GM19372 (cell line): ENCODE results near the gene TRPT1.

Experiments
- ATAC-seq: cut with Tn5 transposase; IDR thresholded peaks from one replicate; pipeline ENCODE4 v1.9.1; 2021; ENCODE audit warnings: mild to moderate bottlenecking, low read depth, moderate library complexity; ENCODE audit not compliant: unreplicated experiment

TRPT1 gene, protein sequence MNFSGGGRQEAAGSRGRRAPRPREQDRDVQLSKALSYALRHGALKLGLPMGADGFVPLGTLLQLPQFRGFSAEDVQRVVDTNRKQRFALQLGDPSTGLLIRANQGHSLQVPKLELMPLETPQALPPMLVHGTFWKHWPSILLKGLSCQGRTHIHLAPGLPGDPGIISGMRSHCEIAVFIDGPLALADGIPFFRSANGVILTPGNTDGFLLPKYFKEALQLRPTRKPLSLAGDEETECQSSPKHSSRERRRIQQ

DNA sequence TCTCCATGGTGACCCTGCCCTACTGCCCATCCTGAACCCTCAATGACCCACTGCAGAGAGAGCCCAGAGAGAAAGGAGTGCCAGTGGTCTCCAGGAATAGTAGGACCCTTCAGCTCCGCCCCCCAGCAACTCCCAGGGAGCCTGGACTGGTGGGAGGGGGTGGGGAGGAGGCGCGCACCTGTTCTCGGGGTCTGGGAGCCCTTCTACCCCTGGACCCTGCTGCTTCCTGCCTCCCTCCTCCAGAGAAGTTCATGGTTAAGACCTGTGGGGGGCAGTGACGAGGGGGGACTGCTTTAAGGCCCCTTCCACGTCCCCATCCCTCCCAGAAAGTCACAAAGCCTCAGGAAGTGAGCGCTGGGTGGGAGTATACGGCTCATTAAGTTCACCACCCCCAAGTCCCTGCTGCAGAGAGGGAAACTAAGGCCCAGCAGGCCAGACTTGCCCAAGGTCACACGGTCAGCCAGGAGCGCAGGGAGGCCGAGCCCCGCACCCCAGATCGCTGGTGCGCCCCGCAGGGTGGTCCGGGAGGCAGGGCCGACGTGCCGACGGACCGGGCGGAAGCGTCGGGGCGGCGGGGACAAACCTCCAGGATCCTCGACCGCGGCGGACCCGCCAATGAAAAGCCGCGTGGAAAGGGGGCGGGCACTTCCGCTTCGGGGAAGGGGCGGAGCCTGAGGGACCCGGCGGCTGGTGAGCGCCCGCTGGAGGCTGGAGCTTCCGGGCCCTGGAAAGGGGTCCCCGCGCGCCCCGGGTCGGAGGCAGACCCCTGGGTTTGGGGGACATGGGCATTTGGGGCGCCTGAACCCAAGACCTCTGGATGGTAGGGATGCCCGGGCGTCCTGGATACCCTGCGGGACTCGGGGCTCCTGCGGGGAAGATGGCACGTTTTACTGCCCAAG, at the start of gene TRPT1, which contains the start of gene NUDT22:
TRPT1 (minus strand) TSS at position 579 of the 899 bp plus-strand sequence; CDS start at position 253, 326 bp downstream.
NUDT22 (plus strand) TSS at position 667 of the 899 bp plus-strand sequence. CDS start 379 bp downstream, outside the sequence.
- peak; percentile 41 for ATAC-seq

DNA sequence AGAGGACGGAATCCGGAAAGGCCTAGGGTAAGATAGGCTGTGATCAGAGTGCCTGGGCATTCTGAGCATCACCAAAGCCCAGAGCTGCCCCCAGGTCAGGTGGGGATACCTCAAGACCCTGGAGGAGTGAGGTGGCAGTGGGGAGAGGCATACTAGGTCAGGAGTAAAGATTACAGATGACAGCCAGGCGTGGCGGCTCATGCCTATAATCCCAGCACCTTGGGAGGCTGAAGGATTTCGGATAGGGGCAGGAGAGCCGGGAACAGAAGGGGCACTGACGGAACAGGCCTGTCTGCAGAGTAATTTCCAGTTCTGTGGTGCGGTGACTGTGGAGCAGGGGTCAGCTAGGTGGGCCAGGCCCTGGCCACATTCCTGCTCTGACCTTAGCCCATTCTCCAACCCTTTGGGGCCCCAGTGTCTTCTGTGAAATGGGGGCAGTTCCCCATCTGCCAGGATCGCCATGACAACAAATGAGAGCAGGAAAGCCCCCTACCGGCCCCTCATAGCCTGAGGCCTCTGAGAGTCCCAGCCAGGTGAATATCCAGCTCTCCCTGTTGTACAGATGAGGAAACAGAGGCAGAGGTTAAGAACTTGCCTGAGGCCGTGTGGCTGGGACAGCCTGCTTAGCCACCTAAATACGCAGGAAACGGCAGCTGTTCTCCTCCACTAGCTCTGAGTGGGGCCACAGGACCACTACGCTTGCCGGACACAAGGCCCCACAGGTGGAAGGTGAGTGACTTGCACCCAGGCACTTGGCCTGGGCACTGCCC, 49.2 kb upstream of the TRPT1 start:
- ATAC-seq: no peak

DNA sequence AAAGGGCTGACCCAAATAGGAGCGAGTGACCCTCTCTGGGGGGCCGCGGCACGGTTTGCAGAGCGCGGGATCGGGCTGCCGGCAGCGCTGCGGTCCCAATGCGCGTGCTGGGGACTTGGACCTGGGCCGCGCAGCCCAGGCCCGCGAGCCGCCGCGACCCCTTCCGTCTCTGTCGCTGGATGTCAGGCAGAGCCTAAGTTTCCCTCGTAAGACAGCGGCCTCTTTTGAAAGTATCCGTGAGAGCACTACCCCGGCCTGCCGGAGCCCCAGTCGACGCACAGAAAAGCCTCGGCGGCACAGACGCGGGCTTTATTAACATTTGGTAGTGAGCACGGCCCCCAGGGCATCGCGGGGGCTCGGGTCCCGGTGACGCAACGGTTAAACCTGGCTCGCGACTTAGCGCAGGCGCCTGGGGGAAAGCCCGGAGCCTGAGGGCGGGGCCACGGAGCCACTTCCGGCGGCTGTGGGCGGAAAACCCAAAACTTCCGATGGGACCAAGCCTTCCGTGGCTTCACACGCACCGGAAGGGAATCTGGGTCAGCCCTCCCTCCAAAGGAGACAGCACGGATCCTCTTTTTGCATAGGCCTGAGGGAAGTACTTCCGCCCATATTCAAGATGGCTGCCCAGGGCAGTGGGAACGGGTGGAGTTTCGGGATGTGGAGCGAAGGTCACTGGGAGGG, 43.7 kb upstream of the TRPT1 start:
- peak; percentile 64 for ATAC-seq

DNA sequence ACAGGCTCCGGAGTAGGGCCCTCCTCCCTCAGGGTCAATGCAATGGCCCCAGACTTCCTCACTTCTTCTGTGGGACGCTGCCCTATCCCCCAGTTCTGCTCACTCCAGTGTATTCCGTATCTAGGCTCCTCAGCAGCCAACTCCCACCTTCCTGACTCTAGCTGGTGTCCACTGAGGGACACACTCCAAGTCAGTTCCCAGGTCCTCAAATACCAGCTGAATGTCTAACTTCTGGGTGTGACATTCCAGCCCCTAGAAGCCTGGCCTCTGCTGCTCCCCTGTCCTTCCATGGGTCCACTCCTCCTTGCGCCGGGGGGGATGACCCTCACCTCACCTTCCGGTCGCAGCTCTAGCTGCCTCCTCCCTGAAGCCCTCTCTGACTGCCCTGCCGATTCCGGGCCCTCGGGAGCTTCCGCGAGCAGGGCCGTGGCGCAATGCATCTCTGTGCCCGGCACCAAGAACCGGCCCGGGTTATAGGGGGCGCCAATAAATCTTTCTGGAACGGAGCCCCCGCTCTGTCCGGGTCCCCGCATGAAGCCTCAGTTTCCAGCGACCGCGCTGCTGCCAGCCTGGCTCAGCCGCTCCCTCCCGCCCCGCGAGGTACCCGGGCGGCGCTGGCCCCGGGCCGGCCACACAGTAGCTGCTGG, 43.0 kb upstream of the TRPT1 start:
- peak; percentile 3 for ATAC-seq

DNA sequence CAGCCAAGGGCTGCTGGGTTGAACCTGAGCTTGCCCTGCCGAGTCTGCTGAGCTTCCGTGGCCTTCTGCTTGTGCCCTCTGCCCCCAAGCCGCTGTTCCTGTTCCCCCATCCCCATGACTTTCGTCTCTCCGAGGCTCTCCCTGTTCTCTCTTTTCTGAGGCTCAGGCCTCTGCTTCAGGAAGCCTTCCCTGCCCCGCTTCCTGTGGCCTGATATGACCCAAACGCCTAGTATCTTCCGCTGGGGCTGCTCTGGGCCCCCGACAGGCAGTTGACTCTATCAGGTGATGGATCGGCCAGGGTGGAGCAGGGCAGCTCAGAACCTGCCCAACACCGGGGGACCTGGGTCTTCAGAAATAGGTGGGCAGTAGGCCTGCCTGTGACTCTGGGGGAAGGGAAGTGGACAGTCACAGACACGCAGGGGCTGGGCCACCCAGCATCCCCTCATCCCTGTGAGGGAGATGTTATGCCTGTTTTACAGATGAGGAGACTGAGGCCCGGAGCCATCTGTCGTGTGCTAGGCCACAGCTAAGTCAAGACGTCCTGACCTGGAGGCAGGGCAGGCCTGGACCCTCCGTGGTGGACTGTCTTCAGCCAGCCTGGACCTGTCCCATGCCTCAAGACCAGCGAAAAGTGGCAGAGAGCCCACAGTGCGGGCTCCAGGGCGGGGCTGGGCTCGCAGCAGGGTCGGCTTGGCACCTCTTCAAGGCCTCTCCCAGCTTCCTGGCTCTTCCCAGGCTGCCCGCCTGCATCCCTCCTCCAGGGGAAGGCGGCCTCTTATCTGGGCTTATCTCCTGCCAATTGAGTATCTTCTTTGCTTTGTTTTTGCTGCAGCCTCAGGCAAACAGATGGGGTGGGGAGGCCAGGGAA, 42.3 kb upstream of the TRPT1 start:
- ATAC-seq: no peak

DNA sequence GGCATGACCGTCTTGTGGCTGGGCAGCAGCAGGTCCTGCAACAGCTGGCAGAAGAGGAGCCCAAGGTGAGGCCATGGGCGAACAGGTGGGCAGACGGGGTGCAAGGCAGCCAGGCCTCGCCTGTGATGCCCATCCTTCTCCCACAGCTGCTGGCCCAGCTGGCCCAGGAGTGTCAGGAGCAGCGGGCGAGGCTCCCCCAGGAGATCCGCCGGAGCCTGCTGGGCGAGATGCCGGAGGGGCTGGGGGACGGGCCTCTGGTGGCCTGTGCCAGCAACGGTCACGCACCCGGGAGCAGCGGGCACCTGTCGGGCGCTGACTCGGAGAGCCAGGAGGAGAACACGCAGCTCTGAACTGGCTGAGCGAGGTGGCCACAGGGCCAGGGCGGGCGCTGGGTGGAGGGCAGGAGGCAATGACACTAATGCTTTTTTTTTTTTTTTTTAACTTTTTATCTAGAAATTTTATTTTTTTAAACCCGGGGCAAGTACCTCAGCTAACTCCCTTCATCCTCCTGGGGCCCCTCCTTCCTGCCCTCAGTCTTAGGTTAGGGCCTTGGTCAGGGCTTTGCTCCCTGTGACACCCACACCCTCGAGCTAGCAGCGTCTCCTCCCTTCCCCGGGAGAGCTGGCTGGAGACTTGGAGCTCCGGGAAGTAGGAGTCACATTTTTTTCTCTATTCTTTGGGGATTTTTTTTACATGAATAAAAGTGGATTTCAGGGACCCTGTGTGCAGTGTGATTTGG, 41.4 kb upstream of the TRPT1 start:
- ATAC-seq: no peak

DNA sequence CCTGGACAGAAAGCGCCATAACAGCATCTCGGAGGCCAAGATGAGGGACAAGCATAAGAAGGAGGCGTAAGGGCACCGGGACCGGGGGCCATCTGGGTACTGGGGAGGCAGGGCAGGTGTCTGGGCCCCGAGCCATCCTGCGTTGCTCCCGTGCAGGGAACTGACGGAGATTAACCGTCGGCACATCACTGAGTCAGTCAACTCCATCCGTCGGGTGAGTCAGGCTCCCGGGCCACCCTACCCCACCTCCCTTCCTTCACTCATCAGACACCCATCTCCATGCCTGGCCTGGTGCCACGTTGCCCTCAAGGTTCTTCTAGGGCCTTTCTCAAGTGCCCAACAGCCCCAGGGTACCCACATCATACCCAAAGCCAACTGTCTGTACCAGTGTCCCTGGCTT, 40.4 kb upstream of the TRPT1 start:
- no peak for ATAC-seq

DNA sequence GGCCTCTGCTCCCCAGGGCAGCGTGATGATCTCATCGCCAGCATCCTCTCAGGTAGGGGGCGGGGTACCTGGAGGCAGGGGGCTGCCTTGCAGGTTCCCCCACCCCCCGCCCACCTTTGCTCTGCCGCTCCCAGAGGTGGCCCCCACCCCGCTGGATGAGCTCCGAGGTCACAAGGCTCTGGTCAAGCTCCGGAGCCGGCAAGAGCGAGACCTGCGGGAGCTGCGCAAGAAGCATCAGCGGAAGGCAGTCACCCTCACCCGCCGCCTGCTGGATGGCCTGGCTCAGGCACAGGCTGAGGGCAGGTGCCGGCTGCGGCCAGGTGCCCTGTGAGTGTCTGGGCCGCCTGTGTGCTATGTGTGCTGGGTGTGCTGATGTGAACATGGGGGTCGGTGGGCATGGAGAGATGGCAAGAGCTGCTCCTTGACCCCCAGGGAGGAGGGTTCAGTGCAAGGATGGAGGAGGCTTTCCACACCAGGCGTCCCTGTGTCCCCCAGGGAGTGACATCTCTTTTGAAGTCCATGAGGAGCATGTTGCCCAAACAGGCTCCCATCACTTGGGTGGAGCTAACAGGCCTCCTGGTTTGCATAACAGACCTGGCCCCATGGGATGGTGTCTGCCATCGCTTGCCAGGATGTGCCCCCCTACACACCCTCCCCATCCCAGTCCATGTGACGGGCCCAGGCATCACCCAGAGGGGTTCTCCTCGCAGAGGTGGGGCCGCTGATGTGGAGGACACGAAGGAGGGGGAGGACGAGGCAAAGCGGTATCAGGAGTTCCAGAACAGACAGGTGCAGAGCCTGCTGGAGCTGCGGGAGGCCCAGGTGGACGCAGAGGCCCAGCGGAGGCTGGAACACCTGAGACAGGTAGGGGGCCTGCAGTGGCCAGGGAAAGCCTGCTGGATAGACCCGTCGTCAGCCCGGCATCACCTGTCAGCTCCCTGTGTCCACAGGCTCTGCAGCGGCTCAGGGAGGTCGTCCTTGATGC, 39.5 kb upstream of the TRPT1 start:
- no peak for ATAC-seq

DNA sequence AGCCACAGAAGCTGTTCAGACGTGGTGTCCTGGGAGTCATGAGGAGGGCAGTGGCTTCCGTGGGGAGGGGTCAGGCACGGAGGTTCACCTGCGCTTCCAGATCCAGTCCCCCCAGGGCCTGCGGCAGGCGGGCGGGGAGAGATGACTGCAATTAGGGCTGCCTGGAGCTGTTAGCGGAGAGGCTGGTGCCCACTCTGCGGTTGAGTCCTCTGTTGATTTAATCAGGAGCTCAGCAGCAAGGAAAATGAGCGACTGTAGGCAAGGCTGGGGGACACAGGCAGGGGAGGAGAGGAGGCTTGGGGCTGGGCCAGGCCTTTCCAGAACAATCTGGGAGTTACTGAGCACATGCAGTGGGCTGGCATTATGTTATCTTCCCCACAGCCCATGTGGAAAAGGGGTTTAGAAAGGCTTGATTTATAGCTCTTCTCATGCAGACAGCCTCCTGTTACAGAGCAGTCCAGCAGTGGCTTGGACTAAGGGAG, 38.4 kb upstream of the TRPT1 start:
- ATAC-seq: no peak

DNA sequence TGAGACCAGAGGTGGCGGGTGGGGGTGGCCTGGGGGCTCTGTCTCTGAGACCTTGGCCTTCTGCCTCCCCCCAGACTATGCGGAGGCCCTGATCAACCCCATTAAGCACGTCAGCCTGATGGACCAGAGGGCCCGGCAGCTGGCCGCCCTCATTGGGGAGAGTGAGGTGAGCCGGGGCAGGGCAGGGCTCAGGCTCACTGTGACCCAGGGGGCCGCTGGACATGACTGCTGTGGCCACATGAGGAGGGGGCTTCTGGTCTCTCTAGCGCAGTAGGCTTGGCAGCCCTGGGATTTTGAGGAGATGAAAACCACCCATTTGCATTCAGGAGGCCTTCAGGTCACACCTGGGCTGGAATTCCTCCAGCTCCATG, 37.9 kb upstream of the TRPT1 start:
- ATAC-seq: no peak

DNA sequence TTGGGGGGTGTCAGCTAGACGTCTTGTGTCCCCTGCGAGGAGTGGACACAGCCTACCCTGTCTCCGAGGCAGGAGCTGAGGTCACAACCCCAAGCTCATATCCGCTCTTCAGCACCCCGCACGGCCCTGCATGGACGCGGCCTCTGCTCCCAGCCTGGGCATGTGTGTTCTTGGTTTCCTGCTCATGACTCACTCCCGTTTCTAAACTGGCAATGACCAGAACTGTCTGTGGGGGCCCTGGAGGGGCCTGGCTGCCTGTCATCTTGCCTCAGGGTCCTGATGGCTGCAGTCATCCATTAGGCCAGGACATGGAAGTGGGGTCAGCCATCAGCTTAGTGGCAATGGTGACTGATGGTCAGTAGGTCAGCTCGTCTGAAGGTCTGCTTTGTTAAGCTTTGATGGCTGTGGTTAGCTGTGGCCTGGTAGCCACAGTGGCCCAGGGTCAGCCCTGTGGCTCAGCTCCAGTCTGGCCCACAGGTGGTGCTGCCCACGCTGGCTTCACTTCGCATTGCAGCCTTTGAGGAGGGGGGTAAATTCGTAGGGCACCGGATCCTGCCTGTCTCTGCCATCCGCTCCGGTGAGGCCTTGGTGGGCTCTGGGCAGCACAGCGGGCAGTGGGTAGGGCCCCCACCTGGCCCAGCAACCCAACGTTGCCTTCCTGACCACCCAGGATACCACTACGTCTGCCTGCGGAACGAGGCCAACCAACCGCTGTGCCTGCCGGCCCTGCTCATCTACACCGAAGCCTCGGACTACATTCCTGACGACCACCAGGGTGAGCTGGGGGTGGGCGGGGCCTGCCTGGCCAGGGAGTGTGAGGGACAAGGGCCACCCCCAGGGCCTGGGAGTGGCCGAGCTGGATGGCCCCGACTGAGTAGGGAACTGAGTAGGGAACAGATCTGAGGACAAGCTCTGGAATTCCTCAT, 37.3 kb upstream of the TRPT1 start:
- no peak for ATAC-seq

DNA sequence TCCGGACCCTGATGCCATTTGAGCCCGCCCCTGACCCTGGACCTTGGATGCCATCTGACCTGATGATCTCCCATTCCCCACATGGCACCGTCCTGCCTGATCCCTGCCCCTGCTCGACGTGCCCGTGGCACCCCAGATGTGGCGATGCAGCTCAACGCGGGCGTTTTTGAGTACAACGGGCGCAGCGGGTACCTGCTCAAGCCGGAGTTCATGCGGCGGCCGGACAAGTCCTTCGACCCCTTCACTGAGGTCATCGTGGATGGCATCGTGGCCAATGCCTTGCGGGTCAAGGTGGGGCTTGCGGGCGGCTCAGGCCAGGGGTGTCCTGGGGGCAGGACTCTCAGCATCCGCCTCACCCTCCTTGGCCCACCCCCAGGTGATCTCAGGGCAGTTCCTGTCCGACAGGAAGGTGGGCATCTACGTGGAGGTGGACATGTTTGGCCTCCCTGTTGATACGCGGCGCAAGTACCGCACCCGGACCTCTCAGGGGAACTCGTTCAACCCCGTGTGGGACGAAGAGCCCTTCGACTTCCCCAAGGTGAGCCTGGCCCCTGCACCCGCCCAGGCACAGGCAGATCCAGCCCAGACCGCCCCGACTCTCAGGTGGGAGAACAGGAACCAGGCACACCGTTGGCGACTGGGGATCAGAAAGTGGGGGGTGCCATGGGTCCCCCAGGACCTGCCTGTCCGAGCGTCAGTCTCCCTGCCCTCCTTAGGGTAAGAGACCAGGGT, 36.5 kb upstream of the TRPT1 start:
- no peak for ATAC-seq

DNA sequence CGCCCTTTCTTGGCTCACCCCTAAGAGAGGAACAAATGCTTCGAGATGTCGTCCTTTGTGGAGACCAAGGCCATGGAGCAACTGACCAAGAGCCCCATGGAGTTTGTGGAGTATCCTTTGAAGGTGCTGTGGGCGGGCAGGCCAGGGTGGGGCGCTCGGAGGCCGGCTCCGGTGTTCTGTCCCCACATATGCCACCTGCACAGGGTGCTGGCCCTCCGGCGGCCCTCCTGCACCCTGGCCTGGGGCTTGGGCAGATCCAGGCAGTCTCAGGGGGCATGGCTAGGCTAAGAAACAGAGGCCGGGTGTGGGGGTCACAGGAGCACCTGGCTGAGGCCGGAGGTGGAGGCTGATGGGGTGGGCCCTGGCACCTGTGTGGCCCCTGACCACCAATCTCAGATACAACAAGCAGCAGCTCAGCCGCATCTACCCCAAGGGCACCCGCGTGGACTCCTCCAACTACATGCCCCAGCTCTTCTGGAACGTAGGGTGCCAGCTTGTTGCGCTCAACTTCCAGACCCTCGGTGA, 35.6 kb upstream of the TRPT1 start:
- no peak for ATAC-seq

DNA sequence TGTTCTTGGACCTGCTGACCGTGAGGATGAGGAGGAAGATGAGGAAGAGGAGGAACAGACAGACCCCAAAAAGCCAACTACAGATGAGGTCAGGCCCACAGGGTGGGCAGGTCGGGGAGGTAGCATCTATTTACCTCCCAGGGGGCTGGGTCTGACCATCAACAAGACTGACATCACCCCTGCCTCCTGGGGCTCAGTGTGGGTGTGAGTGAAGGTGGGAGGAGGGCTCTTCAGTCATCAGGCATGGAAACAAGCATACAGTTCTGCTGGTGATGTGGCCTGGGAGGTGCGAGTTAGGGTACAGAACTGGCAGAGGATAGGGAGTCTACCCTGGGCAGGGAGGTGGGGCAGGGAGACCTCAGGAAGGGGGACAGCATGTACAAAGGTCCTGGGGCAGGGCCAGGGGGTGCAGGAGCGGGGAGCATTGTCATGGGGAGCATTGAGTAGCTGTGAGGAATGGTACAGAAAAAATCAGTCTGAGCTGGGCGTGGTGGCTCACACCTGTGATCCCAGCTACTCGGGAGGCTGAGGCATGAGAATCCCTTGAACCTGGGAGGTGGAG, 34.2 kb upstream of the TRPT1 start:
- ATAC-seq: no peak
